PC-9 (cell line): ENCODE measurements around the gene SGPL1.

Source experiments
- CTCF ChIP-seq: fragments of 200-600 bp; sonication (generic); conservative IDR thresholded peaks from 2 replicates; pipeline ENCODE4 v1.6.1; 2017; ENCODE audit warnings: mixed run types, antibody characterized with exemption, mild to moderate bottlenecking, moderate library complexity
- EZH2 ChIP-seq: fragments of 200-600 bp; sonication (generic); IDR thresholded peaks from 2 replicates; pipeline ENCODE4 v1.8.0; 2017; ENCODE audit warnings: antibody characterized with exemption, low read depth

GRCh38 chr10:70837660-70838059, 21.9 kb downstream of the SGPL1 start:
- TF ChIP-seq CTCF (no peak), EZH2 (no peak)
